ENCODE data around the gene AWAT2.

- TF ChIP-seq CTCF (IDR thresholded peaks at IDR 0.05; ENCODE audit: insufficient read depth, low read length, poor library complexity, severe bottlenecking) (no peak), EZH2phosphoT487 (conservative IDR thresholded peaks at IDR 0.05; ENCODE audit: low read length) (no peak)
Measured at GRCh38 chrX:70043685-70044084, 6.1 kb downstream of the AWAT2 start.
